KMS-11 (cell line): Measurements from ENCODE around the gene SERPINI1.
A peak's percentile ranks its signal among the peaks of the same experiment; 100 is the strongest.

Experiments used
- H2AFZ ChIP-seq: fragments of 200-600 bp; sonication (generic); 2 replicates; pipeline ENCODE4 v1.6.1; 2016; ENCODE audit warnings: antibody characterized with exemption, mixed run types, low read depth
- H3K27ac ChIP-seq: fragments of 200-600 bp; sonication (generic); 2 replicates; pipeline ENCODE4 v1.6.1; 2016; ENCODE audit warnings: mild to moderate bottlenecking, mixed run types
- H3K27me3 ChIP-seq: fragments of 200-600 bp; sonication (generic); 2 replicates; pipeline ENCODE4 v1.6.1; 2017; ENCODE audit warnings: mild to moderate bottlenecking, low read depth, mixed run types, moderate library complexity; ENCODE audit not compliant: insufficient read depth
- H3K36me3 ChIP-seq: fragments of 200-600 bp; sonication (generic); 2 replicates; pipeline ENCODE4 v1.6.1; 2017; ENCODE audit warnings: mild to moderate bottlenecking, mixed run types; ENCODE audit not compliant: insufficient read depth
- H3K4me1 ChIP-seq: fragments of 200-600 bp; sonication (generic); 2 replicates; pipeline ENCODE4 v1.6.1; 2016; ENCODE audit warnings: mild to moderate bottlenecking, low read depth, mixed run types; ENCODE audit not compliant: poor library complexity, severe bottlenecking
- H3K4me2 ChIP-seq: fragments of 200-600 bp; sonication (generic); 2 replicates; pipeline ENCODE4 v1.7.0; 2016; ENCODE audit warnings: mild to moderate bottlenecking, mixed run types
- H3K4me3 ChIP-seq: fragments of 200-600 bp; sonication (generic); IDR thresholded peaks from 2 replicates; pipeline ENCODE4 v1.6.1; 2017; ENCODE audit warnings: low read depth, low read length, mixed read lengths; ENCODE audit not compliant: insufficient read depth
- H3K79me2 ChIP-seq: fragments of 200-600 bp; sonication (generic); 2 replicates; pipeline ENCODE4 v1.6.1; 2016; ENCODE audit warnings: low read depth, mixed run types; ENCODE audit not compliant: insufficient read depth
- H3K9ac ChIP-seq: fragments of 200-600 bp; sonication (generic); 2 replicates; pipeline ENCODE4 v1.6.1; 2016; ENCODE audit warnings: mild to moderate bottlenecking, mixed run types
- H4K20me1 ChIP-seq: fragments of 200-600 bp; sonication (generic); 2 replicates; pipeline ENCODE4 v1.6.1; 2016; ENCODE audit warnings: mild to moderate bottlenecking, mixed run types; ENCODE audit not compliant: insufficient read depth
- CTCF ChIP-seq: fragments of 200-600 bp; sonication (generic); conservative IDR thresholded peaks from 2 replicates; pipeline ENCODE4 v1.6.1; 2017; ENCODE audit warnings: low read depth, mild to moderate bottlenecking, antibody characterized with exemption, low read length, moderate library complexity, mixed read lengths

SERPINI1 gene

DNA sequence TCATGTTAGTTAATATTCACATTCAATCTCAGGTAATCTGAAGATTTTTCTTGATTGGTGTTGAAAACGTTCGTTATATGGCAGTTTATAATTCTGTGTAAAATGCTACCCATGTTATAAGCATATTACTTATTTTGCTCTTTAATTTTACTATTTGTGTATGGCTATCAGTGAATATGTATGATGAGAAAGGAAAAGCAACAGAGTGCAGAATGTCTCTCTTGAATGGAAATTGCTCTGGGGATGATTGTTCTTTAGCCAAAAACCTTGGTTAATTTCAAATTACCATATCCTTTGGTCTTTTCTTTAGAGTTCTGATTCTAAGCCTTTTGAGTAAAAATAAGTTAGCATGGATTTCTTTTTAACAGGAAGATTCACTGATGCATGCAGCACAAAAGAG is 2.5 kb downstream of the SERPINI1 start:
- peaks cover 13% of the 10 kb centered on the region for H3K79me2 ChIP-seq
- peaks cover 23% of the 10 kb centered on the region for H3K4me1 ChIP-seq
- no peaks in the 10 kb centered on the region for H4K20me1 ChIP-seq
- H3K27me3 ChIP-seq = no peaks in the 10 kb centered on the region
- no peaks in the 10 kb centered on the region for H3K36me3 ChIP-seq
- H3K4me2 ChIP-seq = no peak overlapping the region
- no peak overlapping the region for H3K27ac ChIP-seq
- no peak overlapping the region for H3K4me3 ChIP-seq
- TF ChIP-seq CTCF = no peak
- H2AFZ ChIP-seq = no peak overlapping the region
- no peak overlapping the region for H3K9ac ChIP-seq

GRCh38 chr3:167739190-167739810 is 3.8 kb downstream of the SERPINI1 start:
- H3K27ac ChIP-seq = no peak overlapping the region
- no peaks in the 10 kb centered on the region for H3K36me3 ChIP-seq
- H3K4me1 ChIP-seq = peaks cover 17% of the 10 kb centered on the region
- no peak overlapping the region for H2AFZ ChIP-seq
- TF ChIP-seq CTCF = no peak
- H3K4me3 ChIP-seq = no peak overlapping the region
- no peak overlapping the region for H3K9ac ChIP-seq
- H3K79me2 ChIP-seq = peaks cover under 1% of the 10 kb centered on the region; the same call in 1 of the 2 replicates
- no peaks in the 10 kb centered on the region for H3K27me3 ChIP-seq
- no peak overlapping the region for H3K4me2 ChIP-seq
- H4K20me1 ChIP-seq = no peaks in the 10 kb centered on the region

GRCh38 chr3:167740961-167741587 is 5.6 kb downstream of the SERPINI1 start:
- H3K9ac ChIP-seq = no peak overlapping the region
- no peak overlapping the region; the same call in 1 of the 2 replicates for H3K4me2 ChIP-seq
- H3K4me3 ChIP-seq = no peak overlapping the region
- peaks cover 17% of the 10 kb centered on the region for H3K4me1 ChIP-seq
- no peaks in the 10 kb centered on the region for H3K79me2 ChIP-seq
- no peaks in the 10 kb centered on the region for H3K36me3 ChIP-seq
- no peak overlapping the region for H2AFZ ChIP-seq
- TF ChIP-seq CTCF = peak; percentile 55
- H3K27me3 ChIP-seq = no peaks in the 10 kb centered on the region
- no peak overlapping the region for H3K27ac ChIP-seq
- H4K20me1 ChIP-seq = no peaks in the 10 kb centered on the region

DNA sequence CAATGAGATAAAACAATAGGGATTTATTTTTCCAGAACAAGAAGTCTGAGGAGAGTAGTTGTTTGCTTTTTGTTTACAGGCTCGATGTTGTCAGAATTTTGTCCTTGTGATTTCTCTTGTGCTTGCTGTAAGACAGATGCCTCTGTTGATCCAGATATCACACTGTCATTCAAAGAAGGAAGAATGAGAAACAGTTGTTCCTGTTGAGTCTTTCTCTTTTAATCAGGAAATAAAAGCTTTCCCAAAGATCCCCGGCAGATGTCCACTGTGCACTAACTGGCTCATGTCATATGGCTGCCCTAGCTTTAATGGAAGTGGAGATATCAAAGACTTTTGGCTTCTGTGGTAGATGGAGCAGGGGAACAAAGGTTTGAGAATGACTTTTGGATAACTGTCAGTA is 6.8 kb downstream of the SERPINI1 start:
- H3K9ac ChIP-seq = no peak overlapping the region
- H3K4me3 ChIP-seq = no peak overlapping the region
- H3K36me3 ChIP-seq = no peaks in the 10 kb centered on the region
- H3K4me1 ChIP-seq = peaks cover 10% of the 10 kb centered on the region
- no peak overlapping the region for H3K4me2 ChIP-seq
- no peaks in the 10 kb centered on the region for H4K20me1 ChIP-seq
- H2AFZ ChIP-seq = no peak overlapping the region
- H3K27ac ChIP-seq = no peak overlapping the region
- no peak for TF ChIP-seq CTCF
- no peaks in the 10 kb centered on the region for H3K79me2 ChIP-seq
- no peaks in the 10 kb centered on the region for H3K27me3 ChIP-seq
